HG02588 (cell line): ENCODE measurements around the gene AMBRA1.
"Not testable (repeated sequence)": the region's sequence is repeated elsewhere in the genome, so short reads cannot be mapped to it uniquely, and the experiment has no call there.

ENCODE experiments used
- ATAC-seq: cut with Tn5 transposase; IDR thresholded peaks from one replicate; pipeline ENCODE4 v1.9.1; 2021; ENCODE audit warnings: mild to moderate bottlenecking, moderate library complexity; ENCODE audit not compliant: unreplicated experiment

Gene AMBRA1

GRCh38 chr11:46386005-46386578 lies 207.7 kb downstream of the AMBRA1 start:
- no peak for ATAC-seq

DNA sequence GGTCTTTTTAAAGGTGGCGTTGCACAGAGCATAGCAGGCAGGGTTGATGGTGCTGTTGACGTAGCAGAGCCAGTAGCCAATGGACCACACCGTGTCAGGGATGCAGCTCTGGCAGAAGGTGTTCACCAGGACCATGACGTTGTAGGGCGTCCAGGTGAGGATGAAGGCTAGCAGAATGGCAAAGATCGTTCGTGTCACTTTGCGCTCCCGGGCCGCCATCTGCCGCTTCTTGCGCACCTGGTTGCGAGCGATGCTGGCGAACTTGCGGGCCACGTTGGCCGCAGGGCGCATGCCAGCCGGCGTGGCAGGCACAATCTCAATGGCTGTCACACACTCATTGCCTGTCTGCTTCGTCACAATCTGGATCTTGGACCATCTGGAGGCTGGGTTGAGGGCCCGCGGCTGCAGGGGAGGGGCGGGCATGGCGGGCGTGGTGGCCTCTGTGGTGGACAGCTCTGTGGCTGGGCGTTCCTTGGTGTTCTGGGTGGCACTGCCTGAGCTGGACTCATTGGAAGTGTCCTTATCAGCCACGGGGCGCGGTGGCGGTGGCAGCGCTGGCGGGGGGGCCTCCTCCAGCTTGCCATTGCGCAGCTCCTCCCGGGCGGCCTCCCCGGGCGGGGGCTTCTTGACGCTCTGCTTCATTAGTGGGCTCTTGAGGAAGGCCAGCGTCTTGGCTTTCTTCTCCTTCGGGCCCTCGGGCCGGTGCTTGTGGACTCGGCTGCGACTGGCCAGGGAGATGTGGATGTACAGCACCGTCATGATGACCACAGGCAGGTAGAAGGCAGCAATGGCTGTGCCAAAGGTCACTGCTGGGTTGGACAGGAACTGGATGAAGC lies 208.4 kb downstream of the AMBRA1 start:
- ATAC-seq = no peak

DNA sequence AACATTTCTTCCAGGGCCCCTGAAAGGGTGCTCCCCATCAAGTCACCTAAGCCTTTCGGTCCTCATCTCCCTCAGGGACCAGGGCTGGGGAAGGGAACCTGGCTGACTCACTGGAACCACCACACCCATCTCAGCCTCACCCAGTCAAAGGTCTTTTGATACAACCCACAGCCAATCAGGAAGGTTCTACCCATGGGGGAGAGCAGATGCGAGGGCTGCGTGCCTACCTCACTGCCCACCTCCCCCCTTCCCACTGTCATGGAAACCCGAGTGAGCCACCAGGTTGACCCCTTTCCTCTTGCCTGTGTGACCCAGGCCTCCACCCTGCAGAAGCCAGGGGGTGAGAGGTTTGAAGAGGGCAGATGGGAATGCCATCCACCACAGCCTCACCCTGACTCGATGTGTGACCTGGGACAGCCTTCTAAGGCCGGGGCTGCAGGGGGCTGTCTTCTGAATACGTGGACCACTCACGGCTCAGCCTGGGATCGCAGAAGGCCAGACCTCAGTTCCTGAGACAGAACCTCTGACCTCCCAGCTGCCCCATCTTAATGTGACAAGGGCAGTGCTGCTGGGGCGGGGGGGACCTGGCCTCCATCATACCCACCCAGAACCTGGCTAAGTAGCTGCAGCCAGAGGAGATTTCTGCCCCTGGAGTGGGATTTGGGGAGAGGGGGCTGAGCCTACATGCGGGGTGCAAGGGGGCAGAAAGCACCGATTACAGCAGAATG lies 209.7 kb downstream of the AMBRA1 start:
- no peak for ATAC-seq

DNA sequence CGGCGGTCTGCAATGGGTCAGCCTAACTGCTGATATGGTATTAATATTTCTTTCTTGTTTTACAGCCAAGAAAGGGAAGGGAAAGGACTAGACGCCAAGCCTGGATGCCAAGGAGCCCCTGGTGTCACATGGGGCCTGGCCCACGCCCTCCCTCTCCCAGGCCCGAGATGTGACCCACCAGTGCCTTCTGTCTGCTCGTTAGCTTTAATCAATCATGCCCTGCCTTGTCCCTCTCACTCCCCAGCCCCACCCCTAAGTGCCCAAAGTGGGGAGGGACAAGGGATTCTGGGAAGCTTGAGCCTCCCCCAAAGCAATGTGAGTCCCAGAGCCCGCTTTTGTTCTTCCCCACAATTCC lies 210.4 kb downstream of the AMBRA1 start:
- ATAC-seq = no peak

DNA sequence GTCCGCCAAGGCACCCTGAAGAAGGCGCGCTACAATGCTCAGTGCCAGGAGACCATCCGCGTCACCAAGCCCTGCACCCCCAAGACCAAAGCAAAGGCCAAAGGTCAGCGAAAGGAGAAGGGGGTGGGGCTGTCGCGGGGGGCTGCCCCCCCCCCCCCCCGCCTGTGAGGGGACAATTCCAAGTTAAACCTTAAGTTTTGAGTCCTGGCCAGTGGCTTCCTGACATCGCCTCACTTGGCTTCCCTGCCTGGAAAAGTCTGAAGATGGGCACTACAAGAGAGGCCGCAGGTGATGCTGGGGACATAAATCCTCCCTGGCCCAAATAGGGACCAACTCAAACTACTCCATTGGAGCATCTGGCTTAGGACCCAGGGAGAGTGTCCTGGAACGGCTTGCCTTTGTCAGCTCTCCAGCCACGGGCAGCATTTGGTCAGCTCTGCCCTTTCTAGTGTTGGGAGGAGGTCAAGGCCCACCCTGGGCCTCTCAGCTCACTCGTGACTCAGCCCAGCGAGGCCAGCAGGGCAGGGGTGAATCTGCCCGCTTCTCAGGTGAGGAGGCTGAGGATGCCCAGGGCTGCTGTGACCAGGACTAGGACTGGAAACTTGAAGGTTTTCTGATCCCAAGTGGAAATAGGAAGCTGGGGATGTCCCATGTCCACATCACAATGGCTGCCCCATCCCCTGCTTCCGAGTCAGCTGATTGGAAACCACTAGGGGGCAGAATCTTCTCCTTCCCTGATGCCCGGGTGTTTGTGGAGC lies 211.0 kb downstream of the AMBRA1 start:
- ATAC-seq = no peak

- no peak for ATAC-seq
Observed at GRCh38 chr11:46381819-46382645, 211.8 kb downstream of the AMBRA1 start.

GRCh38 chr11:46381048-46381818 lies 212.6 kb downstream of the AMBRA1 start, which contains the start of gene MDK:
TSS of gene MDK (plus strand) at chr11:46381669. CDS start at chr11:46382058, 389 bp downstream.
- peak; percentile 3 for ATAC-seq

DNA sequence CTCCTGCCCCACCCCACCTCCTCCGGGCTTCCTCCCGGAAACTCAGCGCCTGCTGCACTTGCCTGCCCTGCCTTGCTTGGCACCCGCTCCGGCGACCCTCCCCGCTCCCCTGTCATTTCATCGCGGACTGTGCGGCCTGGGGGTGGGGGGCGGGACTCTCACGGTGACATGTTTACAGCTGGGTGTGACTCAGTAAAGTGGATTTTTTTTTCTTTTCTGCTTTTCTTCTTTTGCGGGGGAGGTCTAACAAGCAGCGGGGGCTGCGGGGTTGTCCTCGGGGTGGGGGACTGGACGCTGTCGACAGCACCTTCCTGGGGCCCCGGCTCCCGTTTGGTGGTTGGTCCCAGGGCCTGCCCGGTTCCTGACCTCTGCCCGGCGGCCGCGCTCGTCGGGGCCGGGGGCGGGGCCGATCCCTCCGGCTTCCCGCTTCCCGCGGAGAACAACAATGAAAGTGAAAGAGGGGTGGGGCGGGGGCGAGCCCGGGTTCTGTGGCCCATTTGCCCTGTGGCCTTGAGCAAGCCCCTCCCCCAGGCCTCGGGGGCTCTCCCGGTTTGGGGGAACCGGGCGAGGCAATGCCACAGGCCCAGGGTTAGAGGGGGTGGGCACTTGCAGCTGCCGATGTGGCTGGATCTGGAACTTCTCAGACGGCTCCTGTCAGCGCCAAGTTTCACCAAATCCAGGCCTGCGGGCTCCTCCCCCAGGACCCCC lies 213.3 kb downstream of the AMBRA1 start:
- ATAC-seq = peak; percentile 46

GRCh38 chr11:46379482-46380293 lies 214.1 kb downstream of the AMBRA1 start:
- not testable (repeated sequence) for ATAC-seq

GRCh38 chr11:46378811-46379481 lies 214.9 kb downstream of the AMBRA1 start:
- ATAC-seq = no peak

GRCh38 chr11:46378296-46378695 lies 215.5 kb downstream of the AMBRA1 start:
- ATAC-seq = no peak

DNA sequence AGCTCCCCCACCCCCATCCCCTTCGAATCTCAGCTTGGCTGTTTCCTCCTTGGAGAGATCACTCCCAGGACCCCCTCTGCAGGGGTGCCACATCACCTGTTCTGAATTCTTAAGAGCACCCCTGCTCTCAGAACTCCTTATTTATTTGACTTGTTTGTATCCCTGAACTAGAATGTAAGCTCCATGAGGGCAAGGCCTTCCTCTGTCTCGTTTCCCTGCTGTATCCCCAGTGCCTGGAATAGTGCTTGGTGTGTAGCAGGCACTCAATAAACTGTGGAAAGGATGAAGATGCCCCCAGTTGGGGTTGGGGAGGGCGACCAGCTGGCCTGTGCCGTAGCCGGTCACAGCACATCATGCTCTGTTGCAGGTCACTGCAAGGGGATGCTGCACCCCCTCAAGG lies 216.0 kb downstream of the AMBRA1 start:
- no peak for ATAC-seq

DNA sequence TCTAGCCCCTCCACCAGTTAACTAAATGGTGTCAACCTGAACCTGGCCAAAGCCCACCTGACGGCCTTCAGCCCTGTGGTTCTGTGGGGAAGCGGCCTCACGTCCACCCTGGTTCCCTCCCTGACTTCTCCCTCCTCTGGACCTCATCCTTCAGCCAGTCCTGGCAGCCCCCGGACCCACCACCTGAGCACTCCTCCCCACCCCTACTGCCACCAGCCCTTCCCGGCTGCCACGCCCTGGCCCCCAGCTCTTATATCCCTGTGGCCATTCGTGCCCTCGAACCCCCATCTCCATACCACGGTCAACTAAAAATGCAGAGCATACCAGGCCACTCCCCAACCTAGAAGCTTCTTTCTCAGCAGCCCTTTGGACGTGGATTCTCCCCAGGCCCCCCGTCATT lies 216.5 kb downstream of the AMBRA1 start:
- ATAC-seq = no peak

DNA sequence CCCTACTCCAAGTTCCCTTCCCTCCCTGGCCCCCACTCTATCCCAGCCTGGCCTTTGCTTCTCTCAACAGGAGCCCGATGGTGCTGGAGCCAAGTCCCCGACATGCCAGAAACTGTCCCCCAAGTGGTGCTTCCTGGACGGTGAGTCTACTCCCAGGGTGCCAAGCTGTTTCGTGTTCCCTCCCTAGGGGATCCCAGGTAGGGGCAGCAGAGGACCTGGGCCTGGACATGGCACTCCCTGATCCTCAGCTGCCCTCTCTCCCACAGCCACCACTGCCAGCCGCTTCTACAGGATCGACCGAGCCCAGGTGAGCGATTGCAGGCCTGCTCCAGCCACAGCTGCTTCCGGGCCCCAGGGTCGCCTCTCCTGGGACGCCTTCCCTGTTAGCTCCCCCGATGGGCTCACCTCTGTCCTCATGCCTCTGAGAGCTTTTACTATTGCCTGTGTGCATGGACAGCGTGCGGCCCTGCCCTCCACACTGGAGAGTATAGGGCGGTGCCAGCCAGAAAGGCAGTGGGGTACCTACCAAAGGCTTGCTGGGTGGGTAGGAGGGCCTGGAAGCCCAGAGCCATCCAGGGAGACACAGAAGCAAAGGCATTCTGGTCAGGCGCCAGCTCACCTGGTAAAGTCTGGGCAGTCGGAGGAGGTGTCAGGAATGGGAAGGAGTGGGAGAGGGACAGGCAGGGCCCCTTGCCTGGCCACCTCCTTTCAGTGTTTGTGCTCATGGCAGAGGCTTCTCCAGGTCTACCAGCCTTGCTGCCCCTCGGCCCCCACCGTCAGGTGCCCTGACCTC lies 217.4 kb downstream of the AMBRA1 start:
- ATAC-seq = no peak

DNA sequence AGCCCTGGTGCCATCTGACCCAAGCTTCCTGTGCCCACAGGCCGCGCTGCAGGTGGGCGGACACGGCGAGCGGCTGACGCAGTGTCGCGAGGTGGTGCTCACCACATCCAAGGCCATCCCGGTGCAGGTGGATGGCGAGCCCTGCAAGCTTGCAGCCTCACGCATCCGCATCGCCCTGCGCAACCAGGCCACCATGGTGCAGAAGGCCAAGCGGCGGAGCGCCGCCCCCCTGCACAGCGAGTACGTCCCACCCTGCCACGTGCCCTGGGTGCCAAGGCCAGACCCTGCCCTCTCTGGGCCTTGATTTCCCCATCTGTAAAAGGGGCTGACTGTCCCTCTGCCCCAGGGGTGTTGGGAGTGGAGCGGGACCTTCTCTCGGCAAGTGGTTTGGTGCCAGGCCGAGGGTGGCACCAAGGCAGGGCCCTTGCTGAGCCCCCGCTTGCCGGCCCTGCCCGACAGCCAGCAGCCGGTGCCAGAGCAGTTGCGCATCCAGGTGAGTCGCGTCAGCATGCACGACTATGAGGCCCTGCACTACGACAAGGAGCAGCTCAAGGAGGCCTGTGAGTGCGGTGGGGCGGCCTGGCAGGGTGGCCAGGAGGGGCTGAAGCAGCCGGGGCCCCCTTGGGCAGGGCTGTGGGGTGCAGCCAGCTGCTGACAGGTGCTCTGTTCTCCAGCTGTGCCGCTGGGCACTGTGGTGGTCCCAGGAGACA lies 218.3 kb downstream of the AMBRA1 start:
- ATAC-seq = no peak

DNA sequence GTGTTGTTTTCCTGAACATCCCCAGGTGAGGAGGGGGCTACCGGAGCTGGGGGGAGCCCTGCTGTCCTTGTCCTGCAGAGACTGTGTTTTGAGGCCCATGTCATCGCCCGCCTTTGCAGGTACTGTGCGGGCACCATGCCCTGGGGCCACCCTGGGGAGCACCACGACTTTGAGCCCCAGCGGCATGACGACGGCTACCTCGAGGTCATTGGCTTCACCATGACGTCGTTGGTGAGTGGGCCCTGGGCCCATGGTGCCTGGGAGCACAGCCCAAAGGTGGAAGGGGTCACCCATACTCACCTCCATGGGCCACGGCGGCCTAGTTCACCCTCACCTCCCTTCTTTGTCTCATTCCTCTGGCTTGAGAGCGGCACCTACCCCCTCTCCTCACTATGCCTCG lies 219.0 kb downstream of the AMBRA1 start:
- ATAC-seq = no peak
